ENCODE data around the gene SPDL1. TPM values are rescaled to one million over a fixed set of nuclear protein-coding genes. Genes with fewer than 3 reads are reported as not detected.

The SPDL1 gene
- polyA plus RNA-seq (ENCODE audit: insufficient read length in 3 of 3): 10 to 100 TPM; 34.9 to 45.8 (median 36.2) TPM
- long read RNA-seq, donor 1, partial matches to known transcripts: 0 of 3 reads
- long read RNA-seq, donor 1, other reads (novel, unspliced or antisense): 0 of 3 reads
- long read RNA-seq, donor 2, transcript SPDL1-201 (12 exons, 2,668 nt): major isoform, 7 of 7 reads
- long read RNA-seq, donor 2, partial matches to known transcripts: 0 of 7 reads
- long read RNA-seq, donor 2, other reads (novel, unspliced or antisense): 0 of 7 reads
- long read RNA-seq, donor 3, partial matches to known transcripts: 0 of 4 reads
- long read RNA-seq, donor 3, other reads (novel, unspliced or antisense): 0 of 4 reads
- long read RNA-seq, donor 4, partial matches to known transcripts: 0 of 3 reads
- long read RNA-seq, donor 4, other reads (novel, unspliced or antisense): 0 of 3 reads
- long read RNA-seq, donor 5, partial matches to known transcripts: 0 of 3 reads
- long read RNA-seq, donor 5, other reads (novel, unspliced or antisense): 0 of 3 reads
- long read RNA-seq, donor 6, partial matches to known transcripts: 0 of 3 reads
- long read RNA-seq, donor 6, other reads (novel, unspliced or antisense): 0 of 3 reads
- long read RNA-seq, donor 7, transcript SPDL1-201 (12 exons, 2,668 nt): major isoform, 5 of 5 reads
- long read RNA-seq, donor 7, partial matches to known transcripts: 0 of 5 reads
- long read RNA-seq, donor 7, other reads (novel, unspliced or antisense): 0 of 5 reads
- long read RNA-seq, donor 8, partial matches to known transcripts: 0 of 1 reads
- long read RNA-seq, donor 8, other reads (novel, unspliced or antisense): 0 of 1 reads
- long read RNA-seq, donor 9, transcript SPDL1-201 (12 exons, 2,668 nt): major isoform, 8 of 10 reads
- long read RNA-seq, donor 9, partial matches to known transcripts: 0 of 10 reads
- long read RNA-seq, donor 9, other reads (novel, unspliced or antisense): 0 of 10 reads
- long read RNA-seq, donor 10, partial matches to known transcripts: 6 of 10 reads
- long read RNA-seq, donor 10, other reads (novel, unspliced or antisense): 0 of 10 reads
- long read RNA-seq, donor 11, transcript SPDL1-201 (12 exons, 2,668 nt): major isoform, 5 of 5 reads
- long read RNA-seq, donor 11, partial matches to known transcripts: 0 of 5 reads
- long read RNA-seq, donor 11, other reads (novel, unspliced or antisense): 0 of 5 reads
- long read RNA-seq, donor 12, transcript SPDL1-201 (12 exons, 2,668 nt): major isoform, 6 of 7 reads
- long read RNA-seq, donor 12, partial matches to known transcripts: 0 of 7 reads
- long read RNA-seq, donor 12, other reads (novel, unspliced or antisense): 0 of 7 reads
- long read RNA-seq, donor 13, partial matches to known transcripts: 0 of 1 reads
- long read RNA-seq, donor 13, other reads (novel, unspliced or antisense): 0 of 1 reads
- long read RNA-seq, donor 14, partial matches to known transcripts: 15 of 18 reads
- long read RNA-seq, donor 14, other reads (novel, unspliced or antisense): 0 of 18 reads
- long read RNA-seq, donor 15, transcript SPDL1-201 (12 exons, 2,668 nt): major isoform, 5 of 5 reads
- long read RNA-seq, donor 15, partial matches to known transcripts: 0 of 5 reads
- long read RNA-seq, donor 15, other reads (novel, unspliced or antisense): 0 of 5 reads
- long read RNA-seq, donor 16, partial matches to known transcripts: 0 of 4 reads
- long read RNA-seq, donor 16, other reads (novel, unspliced or antisense): 0 of 4 reads

GRCh38 chr5:169583424-169584220, at the start of gene SPDL1:
Gene SPDL1 (plus strand): TSS chr5:169583773. CDS start chr5:169588417, 4,644 bp downstream.
- peak; percentile 97 for DNase-seq

GRCh38 chr5:169534311-169534880, 49.2 kb upstream of the SPDL1 start:
- DNase-seq: no peak

GRCh38 chr5:169534939-169535338, 48.6 kb upstream of the SPDL1 start:
- no peak for DNase-seq

GRCh38 chr5:169538944-169539343, 44.6 kb upstream of the SPDL1 start:
- DNase-seq: no peak

GRCh38 chr5:169542811-169543210, 40.8 kb upstream of the SPDL1 start:
- DNase-seq: no peak

- no peak for DNase-seq
Measured at GRCh38 chr5:169544264-169544950, 39.2 kb upstream of the SPDL1 start.

- no peak for DNase-seq
Measured at GRCh38 chr5:169545762-169546161, 37.8 kb upstream of the SPDL1 start.

GRCh38 chr5:169546346-169546745, 37.2 kb upstream of the SPDL1 start:
- no peak for DNase-seq

GRCh38 chr5:169547508-169547907, 36.1 kb upstream of the SPDL1 start:
- DNase-seq: no peak

GRCh38 chr5:169548315-169548714, 35.3 kb upstream of the SPDL1 start:
- DNase-seq: peak; percentile 33

- no peak for DNase-seq
Measured at GRCh38 chr5:169549453-169550100, 34.0 kb upstream of the SPDL1 start.

GRCh38 chr5:169550227-169550626, 33.3 kb upstream of the SPDL1 start:
- no peak for DNase-seq

- no peak for DNase-seq
Measured at GRCh38 chr5:169551146-169551545, 32.4 kb upstream of the SPDL1 start.

- no peak for DNase-seq
Measured at GRCh38 chr5:169551696-169552095, 31.9 kb upstream of the SPDL1 start.

- DNase-seq: no peak
Measured at GRCh38 chr5:169554251-169554650, 29.3 kb upstream of the SPDL1 start.

- no peak for DNase-seq
Measured at GRCh38 chr5:169557838-169558237, 25.7 kb upstream of the SPDL1 start.

- DNase-seq: no peak
Measured at GRCh38 chr5:169561893-169562292, 21.7 kb upstream of the SPDL1 start.

- DNase-seq: no peak
Measured at GRCh38 chr5:169563369-169563768, 20.2 kb upstream of the SPDL1 start.

GRCh38 chr5:169566202-169566601, 17.4 kb upstream of the SPDL1 start:
- no peak for DNase-seq
